PFSK-1 (cell line): ENCODE data around the gene GPAM.

Experiments
- POLR2AphosphoS5 ChIP-seq: IDR thresholded peaks from 2 replicates; pipeline ENCODE4 v1.6.1; 2012; ENCODE audit warnings: low read depth, mild to moderate bottlenecking, control low read depth, low read length, moderate library complexity
- SIN3A ChIP-seq: IDR thresholded peaks from 2 replicates; pipeline ENCODE4 v1.6.1; 2012; ENCODE audit warnings: mild to moderate bottlenecking, low read length, moderate library complexity, borderline replicate concordance; ENCODE audit not compliant: insufficient read depth
- TAF1 ChIP-seq: IDR thresholded peaks from 2 replicates; pipeline ENCODE4 v1.6.1; 2012; ENCODE audit warnings: low read length, control low read depth, borderline replicate concordance; ENCODE audit not compliant: insufficient read depth

DNA sequence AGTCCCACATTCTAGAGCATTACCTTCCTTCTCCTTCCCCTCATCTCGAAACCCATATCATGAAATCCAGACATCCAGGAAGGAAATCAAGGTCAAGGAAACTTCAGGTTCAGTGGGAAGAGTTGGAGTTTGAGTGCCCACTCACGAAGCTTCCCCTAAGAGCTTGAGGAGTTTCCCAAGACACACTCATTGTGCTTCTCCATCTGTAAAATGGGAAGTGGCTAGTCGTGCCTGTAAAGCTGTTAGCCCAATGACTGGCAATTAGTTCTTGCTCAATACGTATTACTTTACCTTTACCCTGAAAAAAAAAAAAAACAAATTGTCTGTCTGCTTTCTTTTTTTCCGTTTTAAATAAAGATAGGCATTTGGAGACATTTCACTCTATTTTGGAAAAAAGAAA, 42.3 kb downstream of the GPAM start:
- TF ChIP-seq TAF1 (no peak), POLR2AphosphoS5 (no peak), SIN3A (no peak)
